Measurements from ENCODE around the gene ABCC9.
A peak's percentile ranks its signal among the peaks of the same experiment; 100 is the strongest.

DNA sequence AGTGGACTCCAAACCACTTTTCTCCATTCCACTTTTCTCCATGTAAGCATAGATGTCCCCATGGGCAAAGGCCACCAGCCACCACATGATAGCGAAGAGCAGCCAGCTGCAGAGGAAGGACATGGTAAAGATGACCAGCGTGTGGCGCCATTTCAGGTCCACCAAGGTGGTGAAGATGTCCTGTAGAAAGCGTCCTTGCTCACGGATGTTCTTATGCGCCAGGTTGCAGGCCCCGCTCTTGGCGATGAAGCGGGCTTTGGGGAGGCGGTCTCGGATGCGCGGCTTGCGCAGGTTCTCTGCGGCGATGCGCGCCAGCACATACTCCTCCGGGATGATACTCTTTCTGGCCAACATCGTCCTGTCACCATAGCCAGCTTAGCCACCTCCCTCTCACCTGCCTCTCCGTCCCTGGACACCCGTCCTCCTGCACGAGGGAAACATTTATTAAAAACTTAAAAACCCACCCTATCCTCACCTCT is 167.9 kb downstream of the ABCC9 start:
- TF ChIP-seq, protein P1, sequence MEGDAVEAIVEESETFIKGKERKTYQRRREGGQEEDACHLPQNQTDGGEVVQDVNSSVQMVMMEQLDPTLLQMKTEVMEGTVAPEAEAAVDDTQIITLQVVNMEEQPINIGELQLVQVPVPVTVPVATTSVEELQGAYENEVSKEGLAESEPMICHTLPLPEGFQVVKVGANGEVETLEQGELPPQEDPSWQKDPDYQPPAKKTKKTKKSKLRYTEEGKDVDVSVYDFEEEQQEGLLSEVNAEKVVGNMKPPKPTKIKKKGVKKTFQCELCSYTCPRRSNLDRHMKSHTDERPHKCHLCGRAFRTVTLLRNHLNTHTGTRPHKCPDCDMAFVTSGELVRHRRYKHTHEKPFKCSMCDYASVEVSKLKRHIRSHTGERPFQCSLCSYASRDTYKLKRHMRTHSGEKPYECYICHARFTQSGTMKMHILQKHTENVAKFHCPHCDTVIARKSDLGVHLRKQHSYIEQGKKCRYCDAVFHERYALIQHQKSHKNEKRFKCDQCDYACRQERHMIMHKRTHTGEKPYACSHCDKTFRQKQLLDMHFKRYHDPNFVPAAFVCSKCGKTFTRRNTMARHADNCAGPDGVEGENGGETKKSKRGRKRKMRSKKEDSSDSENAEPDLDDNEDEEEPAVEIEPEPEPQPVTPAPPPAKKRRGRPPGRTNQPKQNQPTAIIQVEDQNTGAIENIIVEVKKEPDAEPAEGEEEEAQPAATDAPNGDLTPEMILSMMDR (IDR thresholded peaks at IDR 0.05): peak in 2 of 6 experiments; percentile 18 to 24
- TF ChIP-seq POLR2AphosphoS5 (IDR thresholded peaks at IDR 0.05) (peak in 1 of 2 donors; percentile 30), EP300 (IDR thresholded peaks at IDR 0.05) (no peak)
